Measurements from ENCODE around the gene CSNK1G2. TPM values are rescaled to one million over a fixed set of nuclear protein-coding genes. Genes with fewer than 3 reads are reported as not detected.

Gene CSNK1G2
- total RNA-seq, 1 experiment from 2014 or later = 126 TPM

- TF ChIP-seq ZNF138 (CRISPR knock-in tag; conservative IDR thresholded peaks at IDR 0.05) = no peak
- no peak for TF ChIP-seq ZNF232 (CRISPR knock-in tag; IDR thresholded peaks at IDR 0.05)
- no peak for TF ChIP-seq ATF1 (CRISPR knock-in tag; IDR thresholded peaks at IDR 0.05)
- no peak for TF ChIP-seq RORB (CRISPR knock-in tag; IDR thresholded peaks at IDR 0.05)
- TF ChIP-seq MYBL2 (CRISPR knock-in tag; IDR thresholded peaks at IDR 0.05) = no peak
- no peak for TF ChIP-seq ZNF532 (CRISPR knock-in tag; IDR thresholded peaks at IDR 0.05; ENCODE audit: borderline replicate concordance)
- TF ChIP-seq PRRX2 (CRISPR knock-in tag; IDR thresholded peaks at IDR 0.05) = no peak
- TF ChIP-seq ZNF121 (CRISPR knock-in tag; IDR thresholded peaks at IDR 0.05) = no peak
- TF ChIP-seq ZBTB43 (CRISPR knock-in tag; IDR thresholded peaks at IDR 0.05) = no peak
- TF ChIP-seq NFE2L1 (CRISPR knock-in tag; IDR thresholded peaks at IDR 0.05) = no peak
- TF ChIP-seq SMAD3 (CRISPR knock-in tag; IDR thresholded peaks at IDR 0.05; ENCODE audit: borderline replicate concordance) = no peak
- TF ChIP-seq ZMAT4 (CRISPR knock-in tag; IDR thresholded peaks at IDR 0.05) = no peak
- ChIA-PET CTCF (no interaction called here), POLR2A (no interaction called here)
- Mint-ChIP-seq H3K4me3 (no peak overlapping the region), H3K36me3 (peaks cover 22% of the 10 kb centered on the region), H3K27ac (no peak overlapping the region), H3K27me3 (ENCODE audit: low read depth) (peaks cover 11% of the 10 kb centered on the region; the same call in 1 of the 2 replicates), H3K4me1 (no peaks in the 10 kb centered on the region), H3K9me3 (no peaks in the 10 kb centered on the region)
- DNase-seq (ENCODE audit: low spot score) = no peak
- no peak for ATAC-seq
These were observed 15.4 kb upstream of the CSNK1G2 start for GRCh38 chr19:1925544-1925943.

GRCh38 chr19:1929021-1929742, 11.8 kb upstream of the CSNK1G2 start:
- Mint-ChIP-seq H3K27ac (no peak overlapping the region), H3K9me3 (peaks cover 6% of the 10 kb centered on the region), H3K4me1 (no peaks in the 10 kb centered on the region), H3K4me3 (peak overlapping the region; percentile 67), H3K36me3 (0 out of 2 replicates have a peak, but pooled peaks cover 6% of the 10 kb centered on the region), H3K27me3 (ENCODE audit: low read depth) (peaks cover 25% of the 10 kb centered on the region)
- ChIA-PET CTCF (interaction anchor here (0.7 to 3.1 kb wide), 18 partner anchors 9 to 689 kb away, joined by 3 to 19 read pairs (median 4); no protein-coding TSS in a partner anchor), POLR2A (interaction anchor here (0.6 kb wide), 1 partner anchor 17 kb away, joined by 3 read pairs; no protein-coding TSS in a partner anchor)
- ATAC-seq (peak; percentile 88), DNase-seq (ENCODE audit: low spot score) (peak; percentile 94)
- TF ChIP-seq GRHL2 (CRISPR knock-in tag; IDR thresholded peaks at IDR 0.05; ENCODE audit: insufficient replicate concordance, severe bottlenecking) (no peak), CTCF (IDR thresholded peaks at IDR 0.05) (peak; percentile 85), ZNF232 (CRISPR knock-in tag; IDR thresholded peaks at IDR 0.05) (no peak), HMGXB4 (CRISPR knock-in tag; IDR thresholded peaks at IDR 0.05) (peak; percentile 39)

Measured in WTC11 (cell line).